Renal cortex interstitium (tissue), 11 donors: ENCODE results near the gene PUM2. TPM values are rescaled to one million over a fixed set of nuclear protein-coding genes. Genes with fewer than 3 reads are reported as not detected.

Experiments
- DNase-seq, 11 donors: peaks; one replicate each; pipeline ENCODE4 v3.0.0-alpha.2; 2013; ENCODE audit warnings: low read depth in 9 of 11, low spot score in 4 of 11; ENCODE audit errors: extremely low read depth in 1 of 11
- polyA plus RNA-seq, 3 donors: library from polyadenylated mRNA; unstranded; fragments of 120-200 nt; gene quantifications; one replicate each; pipeline ENCODE4 v1.2.1, GENCODE V29; 2013; ENCODE audit not compliant: insufficient read length in 3 of 3

PUM2 gene
- polyA plus RNA-seq, 3 donors: 99.2 to 112 (median 105) TPM

DNA sequence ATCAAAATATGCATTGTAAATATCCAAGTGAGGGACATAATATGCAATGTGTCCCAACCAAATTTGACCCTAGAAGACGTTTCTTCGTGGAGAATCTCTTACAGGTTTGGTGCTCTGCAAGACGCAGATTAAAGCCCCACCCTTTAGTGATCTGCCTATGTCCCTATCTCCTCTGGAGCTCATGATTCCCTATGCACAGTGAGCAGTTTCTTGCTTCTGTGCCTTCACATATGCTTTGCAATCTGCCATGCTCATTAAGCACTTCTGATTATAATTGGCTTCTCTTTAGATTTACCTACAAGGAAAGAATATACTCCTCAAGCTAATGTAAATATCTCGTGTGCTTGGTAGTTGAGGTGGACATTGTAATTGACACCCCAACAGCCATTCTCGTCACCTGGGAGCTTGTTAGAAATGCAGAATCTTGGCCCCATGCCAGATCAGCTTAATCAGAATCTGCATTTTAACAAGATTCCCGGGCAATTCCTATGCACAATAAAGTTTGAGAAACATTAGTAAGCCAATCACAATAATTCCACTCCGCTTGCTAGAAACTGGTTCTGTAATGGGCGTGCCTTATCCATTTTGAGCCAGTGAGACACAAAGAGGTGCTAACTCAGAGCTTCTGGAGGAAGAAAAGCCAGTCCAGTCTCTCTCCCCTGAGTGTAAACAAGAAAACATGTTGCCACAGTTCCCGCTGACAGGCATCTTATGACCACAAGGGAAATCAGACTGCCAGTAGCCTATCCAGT is 2.8 kb upstream of the PUM2 start:
- no peak for DNase-seq

DNA sequence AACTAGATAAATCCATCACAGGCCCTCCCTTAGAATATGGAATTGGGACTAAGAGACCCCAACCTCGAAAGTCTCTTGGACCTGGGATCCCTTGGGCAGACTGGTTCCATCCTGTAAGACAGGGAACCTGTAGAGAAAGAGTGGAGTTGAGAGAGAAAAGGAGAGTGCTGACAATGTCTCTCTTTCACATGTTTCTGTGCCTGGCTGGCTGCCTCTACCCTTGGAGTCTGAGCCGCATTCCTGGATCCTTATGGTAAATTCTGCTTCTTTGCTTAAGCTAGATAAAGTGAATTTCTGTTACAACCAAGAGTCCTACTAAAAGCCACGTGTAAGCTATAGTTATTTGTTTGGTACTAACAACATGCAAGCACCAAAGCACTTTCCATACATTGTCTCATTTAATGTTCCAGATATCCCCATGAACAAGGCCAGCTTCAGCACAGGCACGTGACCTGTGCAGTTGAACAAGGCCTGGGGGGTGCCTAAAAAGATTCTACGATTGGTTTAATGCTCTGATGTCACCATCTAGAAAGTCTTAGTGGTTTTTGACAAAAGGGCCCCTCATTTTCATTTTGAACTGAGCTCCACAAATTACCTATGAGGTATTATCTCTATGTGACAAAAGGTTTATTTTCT is 2.1 kb upstream of the PUM2 start:
- DNase-seq: no peak

DNA sequence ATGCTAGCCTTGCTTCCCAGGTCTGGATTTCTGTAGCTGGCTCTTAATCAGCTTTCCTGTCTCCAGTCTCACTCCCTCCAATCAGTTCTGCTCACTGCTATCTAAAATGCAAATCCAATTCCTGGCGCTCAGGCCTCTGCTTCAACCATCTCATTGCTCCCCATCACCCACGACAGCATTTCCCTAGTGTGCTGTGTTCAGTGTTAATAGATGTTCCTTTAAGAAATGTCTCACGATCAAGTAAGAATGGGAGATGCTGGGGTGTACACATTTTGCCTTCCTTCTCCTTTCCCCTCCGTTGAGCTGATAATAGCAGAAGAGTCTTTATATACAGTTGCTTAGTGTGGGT is 1.6 kb upstream of the PUM2 start:
- no peak for DNase-seq

DNA sequence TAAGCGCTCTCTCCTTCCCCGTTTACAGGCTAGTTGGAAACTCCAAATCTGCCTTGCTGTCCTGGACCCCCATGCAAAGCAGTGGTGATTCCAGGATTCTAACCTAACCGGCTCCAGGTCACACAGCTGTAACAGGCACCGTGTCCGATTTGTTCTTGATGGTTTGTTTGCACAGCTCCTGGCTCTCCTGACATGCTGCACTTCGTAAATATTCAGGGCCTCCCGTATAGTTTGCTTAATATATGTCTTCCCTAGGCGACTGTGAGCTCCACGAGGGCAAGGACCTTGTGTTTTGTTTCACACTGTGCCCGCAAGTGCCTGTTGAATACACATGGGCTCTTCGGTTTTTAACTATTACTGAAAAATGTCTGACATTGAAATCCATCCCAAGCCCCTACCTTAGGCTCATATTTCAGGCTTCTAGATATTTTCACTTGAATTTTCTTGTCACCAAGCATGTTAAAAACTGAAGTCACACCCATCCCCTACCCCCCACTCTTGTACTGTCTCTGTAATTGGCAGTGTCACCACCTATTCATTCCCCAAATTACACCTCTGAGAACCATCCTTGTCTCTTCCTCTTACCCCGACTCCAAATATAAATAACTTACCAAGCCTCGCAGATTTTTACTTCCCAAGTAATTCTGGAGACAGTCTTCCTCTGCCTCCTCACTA is 1.0 kb upstream of the PUM2 start:
- no peak for DNase-seq

DNA sequence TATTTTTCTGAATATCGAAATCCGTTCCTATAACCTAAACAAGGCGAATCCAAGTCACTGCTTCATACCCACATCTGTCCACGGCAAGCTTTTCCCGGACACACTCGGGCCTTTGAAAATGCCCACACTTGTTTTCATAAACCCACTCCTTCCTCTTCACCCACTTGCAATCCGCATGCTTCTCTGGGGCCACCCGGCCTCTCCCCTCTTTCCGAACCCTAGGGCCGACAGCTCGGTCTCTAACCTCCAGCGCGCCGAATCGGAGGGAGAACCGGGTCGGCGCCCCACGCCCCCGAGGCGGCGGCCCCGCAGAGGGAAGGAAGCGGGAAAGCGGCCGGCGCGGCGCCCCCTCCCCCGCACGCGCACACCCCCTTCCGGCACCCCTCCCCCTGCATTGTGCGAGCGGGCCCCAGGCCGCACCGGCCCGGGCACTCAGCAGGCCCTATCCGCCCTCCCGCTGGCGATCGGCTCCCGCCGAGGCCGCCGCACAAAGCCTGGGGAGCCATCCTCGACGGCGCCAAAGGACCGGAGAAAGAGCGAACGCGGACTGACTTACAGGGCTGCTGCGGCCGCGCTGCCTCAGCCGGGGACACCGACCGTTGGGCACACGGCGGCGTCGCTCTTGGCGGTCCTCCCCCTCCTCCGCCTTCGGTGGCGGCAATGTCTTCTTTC is 467 bp downstream of the PUM2 start:
- DNase-seq: peak in 7 of 11 donors; percentile 42 to 60 (median 49)

DNA sequence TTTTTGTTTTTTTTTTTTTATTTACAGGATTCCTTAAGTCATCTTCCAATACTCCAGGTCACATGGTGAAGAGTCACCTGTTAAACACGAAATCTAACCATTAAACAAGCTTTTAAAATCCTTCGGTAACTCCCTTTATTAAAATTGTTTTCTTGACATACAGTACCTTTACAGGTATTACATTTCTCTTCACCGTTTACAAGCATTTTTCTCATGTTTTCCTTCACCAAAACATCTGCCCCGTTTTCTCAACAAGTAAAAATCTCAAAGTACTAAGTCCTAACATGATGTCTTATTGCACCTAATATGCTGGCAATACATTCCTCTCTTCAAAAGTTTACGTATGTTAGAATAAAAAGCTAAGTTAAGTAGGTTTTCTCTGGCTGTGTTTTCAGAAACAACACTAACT is 1.1 kb downstream of the PUM2 start:
- DNase-seq: no peak

DNA sequence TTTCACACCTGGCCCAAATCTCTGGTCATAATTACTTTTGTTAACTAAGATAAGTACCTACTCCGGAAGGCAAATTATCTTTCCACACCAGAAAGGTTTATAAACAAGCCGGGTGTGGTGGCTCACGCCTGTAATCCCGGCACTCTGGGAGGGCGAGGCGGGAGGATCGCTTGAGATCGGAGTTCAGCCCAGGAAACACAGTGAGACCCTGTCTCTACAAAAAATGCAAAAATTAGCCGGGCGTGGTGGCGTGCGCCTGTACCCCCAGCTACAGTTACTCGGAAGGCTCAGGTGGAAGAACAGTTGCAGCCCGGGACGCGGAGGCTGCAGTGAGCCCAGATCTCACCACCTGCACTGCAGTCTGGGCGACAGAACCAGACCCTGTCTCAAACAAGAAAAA is 2.1 kb downstream of the PUM2 start:
- no peak for DNase-seq

DNA sequence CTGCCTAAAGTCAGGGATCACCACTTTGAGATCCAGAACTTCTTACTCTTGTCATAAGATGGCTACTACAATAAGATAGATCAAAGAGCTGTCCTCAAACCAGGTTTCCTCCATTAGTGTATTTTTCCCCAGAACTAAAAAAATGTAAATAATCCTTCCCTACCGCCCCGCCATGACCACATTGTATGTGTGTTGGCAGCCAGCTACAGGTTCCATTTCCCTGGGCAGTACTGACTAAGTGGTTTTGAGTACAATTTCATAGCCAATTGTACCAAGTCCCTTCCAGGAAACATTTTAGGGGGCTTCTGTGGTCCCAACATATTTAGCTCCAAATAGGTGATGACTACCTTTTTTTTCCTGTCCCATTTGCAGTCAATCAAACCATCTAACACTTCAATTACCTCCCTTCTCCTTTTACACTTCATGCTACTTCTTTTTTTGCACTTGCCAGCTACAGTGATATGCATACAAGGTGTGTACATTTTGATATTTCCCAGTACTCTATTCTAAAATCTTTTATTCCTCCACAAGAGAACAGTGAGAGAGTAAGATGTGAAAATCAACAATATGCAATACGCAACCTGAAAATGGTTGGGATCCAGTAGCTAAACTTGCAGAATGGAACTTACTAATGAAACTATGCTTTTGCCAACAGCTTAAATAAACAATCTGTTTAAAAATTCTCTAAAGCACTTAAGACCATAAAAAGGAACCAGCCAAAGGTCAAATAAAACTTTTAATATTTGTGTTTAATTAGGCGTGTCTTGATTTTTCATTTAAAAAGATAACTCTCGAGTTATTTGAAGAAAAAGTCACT is 3.9 kb downstream of the PUM2 start:
- DNase-seq: no peak

DNA sequence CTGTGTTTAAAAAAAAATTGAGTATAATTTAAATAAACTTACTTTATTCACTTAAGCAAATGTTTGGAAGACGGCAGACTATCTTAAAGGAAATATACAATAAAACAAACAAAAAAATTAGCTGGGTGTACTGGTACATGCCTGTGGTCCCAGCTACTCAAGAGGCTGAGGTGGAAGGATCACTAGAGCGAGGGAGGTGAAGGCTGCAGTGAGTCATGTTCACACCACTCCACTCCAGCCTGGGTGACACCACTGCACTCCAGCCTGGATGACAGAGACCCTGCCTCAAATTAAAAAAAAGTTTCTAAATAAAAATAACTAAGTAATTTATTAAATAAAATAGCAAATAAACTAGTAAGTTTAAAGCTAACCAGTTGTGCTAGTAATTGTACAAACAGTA is 7.5 kb downstream of the PUM2 start:
- no peak for DNase-seq

DNA sequence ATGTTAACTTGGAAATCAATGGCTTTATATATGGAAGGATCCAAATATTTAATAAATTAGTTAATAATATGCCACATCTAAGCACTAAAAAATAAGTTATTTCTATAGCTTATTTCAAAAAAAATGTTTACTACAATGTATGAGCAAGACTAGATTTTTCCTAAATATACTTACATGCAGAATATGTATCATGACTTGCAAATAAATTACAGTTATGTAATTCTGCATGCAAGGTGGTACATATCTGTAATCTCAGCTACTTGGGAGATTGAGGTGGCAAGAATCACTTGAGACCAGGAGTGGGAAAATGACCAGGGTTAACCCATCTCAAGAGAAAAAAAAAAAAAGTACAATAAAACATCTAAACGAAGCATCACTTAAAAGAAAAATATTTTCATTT is 11.6 kb downstream of the PUM2 start:
- no peak for DNase-seq

DNA sequence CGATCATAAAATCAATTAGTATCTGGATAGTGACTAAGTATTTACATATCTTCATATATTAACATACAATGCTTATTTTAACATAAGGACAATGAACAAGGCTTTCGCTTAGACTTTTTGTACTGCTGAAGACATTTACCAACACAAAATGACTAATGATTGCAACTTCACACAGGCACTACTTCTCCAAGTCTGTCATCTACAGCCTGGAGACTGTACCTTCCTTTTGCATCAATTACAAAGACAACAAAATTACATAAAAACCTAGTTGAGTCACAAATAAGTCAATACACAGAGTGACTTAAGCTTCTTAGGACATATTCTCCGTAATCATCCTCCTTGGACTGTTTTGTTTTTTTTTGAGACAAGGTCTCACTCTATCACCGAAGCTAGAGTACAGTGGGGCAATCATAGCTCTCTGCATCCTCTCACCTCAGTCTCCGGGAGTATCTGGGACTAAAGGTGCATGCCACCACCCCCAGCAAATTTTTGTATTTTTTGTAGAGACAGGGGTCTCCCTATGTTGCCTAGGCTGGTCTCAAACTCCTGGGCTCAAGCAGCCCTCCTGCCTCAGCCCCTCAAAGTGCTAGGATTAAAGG is 15.9 kb downstream of the PUM2 start:
- DNase-seq: no peak

DNA sequence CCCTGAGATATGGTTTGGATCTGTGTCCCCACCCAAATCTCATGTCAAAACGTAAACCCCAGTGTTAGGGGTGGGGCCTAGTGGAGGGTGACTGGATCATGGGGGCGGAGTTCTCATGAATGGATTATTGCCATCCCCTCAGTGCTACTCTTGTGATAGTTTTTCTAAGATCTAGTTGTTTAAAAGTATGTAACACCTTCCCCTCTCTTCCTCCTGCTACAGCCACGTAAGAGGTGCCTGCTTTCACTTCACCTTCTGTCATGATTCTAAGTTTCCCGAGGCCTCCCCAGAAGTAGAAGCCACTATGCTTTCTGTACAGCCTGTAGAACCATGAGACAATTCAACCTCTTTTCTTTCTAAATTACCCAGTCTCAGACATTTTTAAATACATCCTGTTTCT is 16.9 kb downstream of the PUM2 start:
- DNase-seq: no peak

DNA sequence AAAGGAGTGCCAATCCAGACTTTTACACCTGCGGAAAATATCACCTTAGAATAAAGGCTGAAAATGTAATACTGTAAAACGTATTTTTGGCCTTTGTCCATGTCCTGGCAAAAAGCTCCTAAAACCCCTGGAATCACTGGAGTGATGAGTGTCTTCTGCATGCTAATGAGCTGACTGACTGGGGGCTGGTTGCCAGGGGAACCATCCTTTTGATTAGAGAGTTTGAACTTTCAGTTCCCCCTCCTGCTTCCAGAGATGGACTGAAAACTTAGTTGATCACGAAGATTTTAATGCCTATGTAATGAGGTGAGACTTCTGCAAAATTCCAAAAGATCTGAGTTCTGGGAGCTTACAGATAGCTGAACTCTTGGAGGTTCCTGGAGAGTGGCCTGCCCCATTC is 20.5 kb downstream of the PUM2 start:
- no peak for DNase-seq

DNA sequence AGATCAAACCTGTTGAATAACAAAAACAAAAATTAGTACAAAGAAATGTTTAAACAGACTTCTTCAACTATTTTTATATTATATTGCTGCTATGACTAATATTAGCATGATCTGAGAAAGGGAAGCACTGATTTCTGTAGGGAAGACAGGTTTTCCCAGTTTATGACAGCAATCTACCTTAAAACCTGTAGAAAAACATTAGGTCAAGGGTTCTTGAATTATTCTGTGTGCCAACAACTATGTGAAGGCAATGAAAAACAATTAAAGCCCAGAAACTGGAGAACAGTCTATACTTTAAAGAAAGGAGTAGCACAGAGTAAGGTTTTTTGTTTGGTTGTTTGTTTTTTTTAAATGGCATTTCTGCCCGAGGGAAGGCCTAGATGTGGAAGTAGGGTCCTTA is 23.3 kb downstream of the PUM2 start:
- DNase-seq: no peak

DNA sequence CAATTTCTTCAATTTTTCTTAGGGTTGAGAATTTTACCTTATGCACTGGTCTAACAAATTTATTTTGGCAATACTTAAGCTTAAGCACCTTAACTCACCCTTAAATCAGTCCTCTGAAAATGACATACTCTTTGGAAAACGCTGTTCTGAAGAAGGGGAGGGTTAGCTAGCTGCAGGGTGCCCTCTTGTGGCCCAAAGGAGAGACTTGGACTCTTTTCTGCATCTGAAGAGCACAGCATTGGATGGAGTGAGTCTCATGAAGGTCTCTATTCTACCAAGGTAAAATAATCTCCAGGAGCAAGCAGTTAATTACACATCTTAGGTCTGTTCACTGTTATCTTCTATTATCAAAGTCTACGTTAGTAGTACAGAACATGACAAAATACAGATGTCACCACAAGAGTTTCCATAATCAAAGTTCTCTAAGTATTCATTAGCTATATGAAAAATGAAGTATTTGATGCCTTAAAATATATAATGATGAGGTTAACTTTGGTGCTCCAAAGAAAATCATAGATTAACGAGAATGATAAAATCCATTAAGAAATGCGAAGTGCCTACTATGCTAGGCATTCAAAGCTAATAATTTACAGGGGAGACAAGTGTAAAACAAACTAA is 24.4 kb downstream of the PUM2 start:
- DNase-seq: peak in 5 of 11 donors; percentile 23 to 35 (median 33)

DNA sequence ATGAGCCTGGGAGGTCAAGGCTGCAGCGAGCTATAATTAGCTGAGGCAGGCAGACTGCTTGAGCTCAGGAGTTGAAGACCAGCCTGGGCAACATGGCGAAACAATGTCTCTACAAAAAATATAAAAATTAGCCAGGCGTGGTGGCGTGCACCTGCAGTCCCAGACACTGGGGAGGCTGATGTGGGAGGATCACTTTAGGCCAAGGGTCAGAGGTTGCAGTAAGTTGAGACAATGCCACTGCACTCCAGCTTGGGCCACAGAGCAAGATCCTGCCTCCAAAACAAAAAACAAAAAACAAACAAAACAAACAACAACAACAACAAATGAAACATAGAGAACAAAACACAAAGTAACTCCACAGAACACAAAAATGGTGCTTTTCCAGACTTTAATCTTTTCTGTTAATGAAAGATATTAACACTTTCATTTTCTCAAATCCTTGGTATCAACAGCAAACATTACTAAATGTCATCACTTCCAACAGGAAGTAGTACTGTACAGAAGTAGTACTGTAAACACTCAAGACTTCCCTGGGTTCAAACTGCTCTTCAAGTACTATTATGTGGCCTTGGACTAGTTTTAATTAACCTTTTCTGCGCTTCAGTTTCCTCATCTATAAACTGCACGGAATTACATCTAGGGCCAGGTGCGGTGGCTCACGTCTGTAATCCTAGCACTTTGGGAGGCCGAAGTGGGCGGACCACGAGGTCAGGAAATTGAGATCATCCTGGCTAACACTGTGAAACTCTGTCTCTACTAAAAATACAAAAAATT is 27.9 kb downstream of the PUM2 start:
- DNase-seq: no peak

DNA sequence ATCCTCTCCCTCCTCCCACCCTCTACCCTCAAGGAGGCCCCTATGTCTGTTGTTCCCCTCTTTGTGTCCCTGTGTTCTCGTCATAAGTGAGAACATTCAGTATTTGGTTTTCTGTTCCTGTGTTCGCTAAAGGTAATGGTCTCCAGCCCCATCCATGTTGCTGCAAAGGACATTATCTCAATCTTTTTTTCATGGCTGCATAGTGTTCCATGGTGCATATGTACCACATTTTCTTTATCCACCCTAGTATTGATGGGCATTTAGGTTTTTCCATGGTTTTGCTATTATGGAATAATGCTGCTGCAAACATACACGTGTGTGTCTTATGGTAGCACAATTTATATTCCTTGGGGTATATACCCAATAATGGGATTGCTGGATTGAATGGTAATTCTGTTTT is 33.0 kb downstream of the PUM2 start:
- no peak for DNase-seq

DNA sequence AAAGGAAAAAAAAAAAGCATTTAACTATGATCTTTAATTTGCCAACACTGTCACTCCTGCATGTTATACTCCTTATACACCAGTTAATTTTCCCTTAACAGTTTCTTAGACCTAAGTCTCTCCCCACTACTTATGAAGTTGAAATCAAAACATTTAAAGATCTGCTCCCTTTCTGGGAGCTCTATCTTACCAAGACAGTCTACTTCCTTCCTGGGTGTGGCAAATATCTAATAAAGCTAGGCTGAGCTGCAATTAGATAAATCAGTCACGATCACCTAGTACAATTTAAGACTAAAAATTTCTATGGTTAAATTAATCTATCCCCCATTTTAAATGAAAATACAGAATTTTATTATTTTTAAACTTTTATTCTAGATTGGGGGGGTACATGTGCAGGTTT is 33.4 kb downstream of the PUM2 start:
- no peak for DNase-seq
